HuH-7 (cell line): ENCODE data around the gene CDK11A.
"Not testable (repeated sequence)": the region's sequence is repeated elsewhere in the genome, so short reads cannot be mapped to it uniquely, and the experiment has no call there.

Experiments used
- DNase-seq: peaks from one replicate; pipeline ENCODE4 v3.0.0; 2011; ENCODE audit warnings: low spot score

The CDK11A gene

DNA sequence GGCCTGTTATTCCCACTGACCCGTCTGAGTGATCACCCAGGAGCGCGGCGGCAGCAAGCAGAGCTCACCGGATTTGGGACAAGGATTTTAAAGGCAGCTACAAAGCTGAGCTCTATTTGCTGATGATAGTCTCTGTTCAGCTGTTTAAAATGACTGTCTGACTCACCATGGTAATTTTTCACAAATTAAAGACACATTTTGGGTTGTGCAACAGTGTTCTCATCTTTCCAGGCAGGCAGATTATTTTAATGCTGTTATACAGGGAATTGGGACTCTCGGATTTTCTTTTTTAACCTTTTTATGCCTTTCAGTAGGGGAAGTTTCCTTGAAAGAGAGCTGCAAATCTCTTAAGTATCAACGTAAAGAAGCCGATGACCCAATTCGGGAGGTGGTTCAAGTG lies 61.8 kb downstream of the CDK11A start:
- not testable (repeated sequence) for DNase-seq

DNA sequence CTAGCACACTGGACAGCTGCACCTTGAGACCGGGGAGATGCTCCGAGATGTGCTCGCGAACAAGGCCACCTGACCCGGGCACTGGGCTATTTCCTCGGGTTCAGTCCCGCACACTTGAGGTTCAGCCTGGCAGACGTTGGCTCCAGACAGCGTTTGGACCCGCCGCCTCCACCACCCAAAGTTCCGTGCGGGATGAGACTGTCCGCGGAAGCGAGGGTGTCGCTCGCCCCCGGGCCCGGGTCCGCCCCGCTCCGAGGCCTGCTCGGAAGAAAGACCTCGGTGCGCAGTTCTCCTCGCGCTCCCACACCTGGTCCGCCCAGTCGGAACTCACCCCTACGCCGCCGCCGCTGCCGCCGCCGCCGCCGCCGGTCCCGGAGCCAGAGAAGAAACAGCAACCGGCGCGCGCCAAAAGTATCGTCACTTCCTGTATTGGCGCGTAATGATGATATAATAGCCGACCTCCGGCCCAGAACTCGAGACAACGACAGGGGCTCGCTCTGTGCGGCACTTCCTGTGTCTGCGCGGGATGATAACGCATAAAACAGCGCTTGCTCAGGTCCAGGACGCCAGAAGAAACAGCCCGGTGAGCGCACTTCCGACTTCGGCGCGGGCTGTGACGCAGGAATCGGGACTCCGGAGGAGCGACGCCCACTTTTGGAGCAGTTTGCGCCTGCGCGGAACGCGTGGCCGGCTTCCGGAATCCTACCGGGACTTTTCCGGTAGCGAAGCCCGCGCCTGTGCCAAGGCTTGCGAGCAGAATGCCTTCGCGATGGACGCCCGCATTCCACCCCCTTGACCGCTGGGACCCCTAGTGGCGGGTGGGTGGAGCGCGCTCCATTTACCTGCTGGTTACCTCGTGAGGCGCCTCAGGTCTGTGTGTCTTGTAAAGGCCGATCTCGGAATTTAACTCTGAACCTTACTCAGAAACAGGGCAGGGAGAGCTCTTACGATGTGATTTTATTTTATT lies 65.3 kb downstream of the CDK11A start, which contains the start of gene CDK11B:
TSS of gene CDK11B (minus strand) at position 422 of the 967 bp plus-strand sequence. CDS start 1,519 bp downstream, outside the sequence.
- peak; percentile 84 for DNase-seq
